Measurements from ENCODE around the gene ZC3HAV1.
"Not testable (repeated sequence)": the region's sequence is repeated elsewhere in the genome, so short reads cannot be mapped to it uniquely, and the experiment has no call there.

GRCh38 chr7:139054656-139055055 is 54.9 kb downstream of the ZC3HAV1 start:
- not testable (repeated sequence) for TF ChIP-seq CTCF, POLR2A (IDR thresholded peaks at IDR 0.05)
